ENCODE measurements around the gene RRH.
"Not testable (repeated sequence)": the region's sequence is repeated elsewhere in the genome, so short reads cannot be mapped to it uniquely, and the experiment has no call there.

Gene RRH
- total RNA-seq = 0.79 to 0.82 reads per million in 2 donors

GRCh38 chr4:109827672-109828071 lies at the start of gene RRH:
Gene RRH, plus strand, starts transcription at chr4:109827972. Its CDS starts 56 bp downstream, at chr4:109828028.
- DNase-seq = no peak

GRCh38 chr4:109782092-109782491 lies 45.7 kb upstream of the RRH start:
- not testable (repeated sequence) for DNase-seq

- no peak for DNase-seq
Measured at GRCh38 chr4:109786846-109787245, 40.9 kb upstream of the RRH start.

GRCh38 chr4:109787807-109788206 lies 40.0 kb upstream of the RRH start:
- DNase-seq = no peak

- no peak for DNase-seq
Measured at GRCh38 chr4:109795059-109795458, 32.7 kb upstream of the RRH start.

DNA sequence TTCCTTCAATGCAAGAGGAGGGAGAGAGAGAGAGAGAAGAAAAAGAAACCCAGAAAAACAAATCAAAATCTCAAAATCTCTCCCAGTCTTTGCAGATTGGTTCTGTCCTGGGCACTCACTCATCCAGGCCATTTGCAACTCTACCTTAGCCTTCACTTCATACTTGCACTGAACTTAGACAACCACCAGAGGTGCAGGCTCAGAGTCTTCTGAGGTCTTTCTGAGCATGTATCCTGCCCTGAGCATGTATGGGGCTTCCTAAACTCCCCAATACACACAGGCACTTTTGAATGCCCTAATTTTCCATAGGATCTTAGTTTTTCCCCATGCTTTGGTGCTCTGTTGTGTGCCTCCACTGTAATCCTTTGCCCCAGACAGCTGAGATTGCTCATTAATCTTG lies 28.9 kb upstream of the RRH start:
- no peak for DNase-seq

DNA sequence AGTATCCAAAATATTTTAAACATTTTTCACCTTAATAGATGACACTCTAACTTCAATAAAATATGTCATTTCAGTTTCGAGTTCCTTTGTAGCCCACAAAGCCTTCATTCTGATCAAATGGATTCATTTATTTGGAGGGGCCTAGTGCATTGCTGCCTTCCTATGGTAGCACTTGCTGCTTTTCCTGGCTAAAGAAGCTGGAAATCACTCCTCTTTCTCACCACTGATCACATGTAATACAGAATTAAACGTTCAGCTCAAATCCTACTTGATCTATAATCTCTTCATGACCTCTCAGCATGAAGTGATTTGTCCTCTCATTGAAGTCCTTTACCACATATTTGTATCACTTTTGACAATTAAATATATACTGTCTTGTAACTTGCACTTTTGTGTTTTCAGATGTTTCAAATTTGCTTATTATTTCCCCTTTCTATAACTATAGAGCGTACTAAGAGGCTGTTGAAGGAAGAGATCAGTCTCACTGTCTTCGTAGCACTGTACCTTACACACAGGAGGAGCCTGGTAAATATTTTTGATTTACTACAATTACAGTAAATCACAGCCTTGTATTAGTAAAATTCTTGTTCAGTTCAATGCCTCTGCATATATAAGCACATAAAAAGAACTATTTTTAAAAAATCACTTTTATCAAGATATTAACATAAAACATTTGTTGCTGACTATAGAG lies 26.5 kb upstream of the RRH start:
- DNase-seq = no peak

GRCh38 chr4:109801895-109802319 lies 25.9 kb upstream of the RRH start, which contains the start of gene CFI:
Gene CFI, minus strand, starts transcription at chr4:109801999. Its CDS starts 28 bp downstream, at chr4:109801971.
- no peak for DNase-seq

- DNase-seq = no peak
Measured at GRCh38 chr4:109803924-109804571, 23.7 kb upstream of the RRH start.

DNA sequence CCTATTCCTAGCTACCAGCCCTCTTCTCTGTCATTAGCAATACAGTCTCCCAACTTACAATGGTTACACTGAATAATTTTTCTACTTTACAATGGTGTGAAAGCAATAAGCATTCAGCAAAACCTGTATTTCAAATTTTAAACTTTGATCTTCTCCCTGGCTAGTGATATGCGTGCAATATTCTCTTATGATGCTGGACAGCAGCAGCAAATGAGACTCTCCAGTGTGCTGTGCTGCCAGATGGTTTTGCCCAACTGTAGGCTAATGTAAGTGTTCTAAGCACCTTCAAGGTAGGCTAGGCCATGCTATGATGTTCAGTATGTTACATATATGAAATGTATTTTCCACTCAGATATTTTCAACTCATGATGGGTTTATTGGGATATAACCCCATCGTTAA lies 18.1 kb upstream of the RRH start:
- no peak for DNase-seq

GRCh38 chr4:109810552-109811387 lies 17.0 kb upstream of the RRH start:
- no peak for DNase-seq

- DNase-seq = no peak
Measured at GRCh38 chr4:109811707-109812106, 16.1 kb upstream of the RRH start.

DNA sequence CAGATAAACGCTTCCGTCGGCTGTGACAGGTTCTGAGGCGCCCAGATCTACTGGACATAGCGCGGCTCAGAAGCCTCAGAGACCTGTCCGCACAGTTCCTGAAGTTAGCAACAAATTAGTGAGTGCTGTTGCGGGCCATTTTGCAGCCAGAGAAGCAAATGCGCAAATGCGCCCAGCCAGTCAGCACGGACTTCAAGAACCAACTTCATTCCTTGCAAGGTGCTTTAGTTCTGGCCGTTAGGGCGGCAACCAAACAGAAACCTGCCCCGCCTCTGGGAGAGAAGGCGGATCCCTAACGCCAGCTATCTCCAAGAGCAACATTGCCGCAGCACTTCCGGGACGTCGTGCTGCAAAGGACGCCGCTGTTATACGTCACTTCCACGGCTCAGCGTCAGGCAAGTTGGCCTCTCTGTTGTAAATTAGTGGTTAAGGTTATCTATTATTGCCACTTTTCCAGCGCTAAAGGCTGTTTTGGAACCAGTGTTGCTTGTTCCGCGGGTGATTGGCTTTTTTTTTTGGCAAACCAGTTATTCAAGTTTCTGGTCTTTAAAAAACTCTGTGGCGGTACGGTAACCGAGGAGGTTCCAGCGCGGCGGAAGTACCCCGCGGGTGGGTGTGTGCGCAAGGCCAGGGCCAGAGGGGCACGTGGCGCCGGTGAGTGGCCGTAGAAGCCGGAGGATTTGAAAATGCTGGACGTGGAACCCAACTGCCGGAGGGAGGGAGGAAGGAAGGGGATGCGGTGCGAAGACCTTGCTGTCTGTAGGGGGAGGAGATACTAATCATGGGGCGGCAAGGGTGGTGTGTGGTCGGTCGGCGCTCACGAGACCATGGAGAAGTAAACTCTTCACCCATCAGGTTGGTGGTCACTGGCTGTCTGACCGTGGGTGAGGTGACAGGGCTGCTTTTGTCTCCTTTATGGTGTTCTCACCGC lies 12.4 kb upstream of the RRH start, which contains the start of gene GAR1:
Gene GAR1, plus strand, starts transcription at position 612 of the 931 bp plus-strand sequence. CDS start 403 bp downstream, outside the sequence.
- DNase-seq = peak; percentile 44

GRCh38 chr4:109816082-109816442 lies 11.7 kb upstream of the RRH start:
- DNase-seq = peak; percentile 46

DNA sequence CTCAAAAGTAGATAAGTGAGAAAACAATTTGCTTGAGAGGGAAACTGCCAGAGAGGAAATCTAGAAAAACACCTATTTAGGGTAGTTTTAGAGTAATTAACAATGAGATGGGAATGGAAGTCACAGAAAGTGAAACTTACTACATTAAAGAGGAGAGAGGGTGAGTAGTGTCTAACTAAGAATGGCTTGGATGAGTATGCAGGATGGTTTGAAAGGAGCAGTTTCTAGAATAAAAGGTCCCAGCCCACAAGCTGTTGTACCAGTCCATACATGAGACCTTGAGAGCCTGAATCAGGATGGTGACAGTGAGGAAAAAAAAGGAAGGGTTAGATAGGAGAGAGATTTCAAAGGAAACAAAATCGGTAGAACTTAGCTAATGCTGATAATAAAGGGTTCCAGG lies 10.9 kb upstream of the RRH start:
- no peak for DNase-seq

DNA sequence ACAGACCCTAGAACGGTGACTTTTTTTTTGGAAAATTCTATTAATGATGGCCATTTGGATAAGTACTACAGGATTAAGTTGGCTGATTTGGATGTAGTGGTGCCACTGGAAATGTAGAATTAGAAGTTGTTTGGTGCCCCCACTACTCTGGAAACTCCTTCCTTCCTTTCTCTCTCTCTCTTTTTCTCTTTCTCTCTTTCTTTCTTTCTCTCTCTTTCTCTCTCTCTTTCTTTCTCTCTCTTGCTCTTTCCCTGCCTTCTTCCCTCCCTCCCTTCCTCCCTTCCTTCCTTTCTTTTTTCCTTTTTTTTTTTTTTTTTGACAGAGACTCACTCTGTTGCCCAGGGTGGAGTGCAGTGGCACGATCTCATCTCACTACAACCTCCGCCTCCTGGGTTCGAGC lies 9.5 kb upstream of the RRH start:
- DNase-seq = no peak

GRCh38 chr4:109820563-109820962 lies 7.2 kb upstream of the RRH start:
- no peak for DNase-seq

GRCh38 chr4:109821185-109821584 lies 6.6 kb upstream of the RRH start:
- DNase-seq = no peak

DNA sequence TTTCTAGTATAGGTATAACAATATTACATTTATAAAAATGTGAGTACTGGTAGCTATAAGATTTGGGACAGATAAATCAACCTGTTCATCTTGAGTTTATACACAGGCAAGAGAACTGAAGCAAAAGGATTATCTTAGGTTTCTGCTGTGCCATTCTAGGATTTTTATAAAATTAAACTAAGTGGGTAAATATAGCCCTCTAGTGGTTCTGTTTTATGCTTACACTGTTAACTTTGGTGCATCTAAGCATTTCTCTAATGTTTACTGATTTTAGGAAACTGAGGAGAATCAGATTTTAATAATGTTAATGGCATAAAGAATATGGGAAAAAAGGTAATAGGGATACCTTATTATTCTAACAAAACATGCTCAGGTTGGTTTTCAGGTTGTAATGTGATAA lies 1.1 kb upstream of the RRH start:
- DNase-seq = no peak

- no peak for DNase-seq
Measured at GRCh38 chr4:109833756-109834155, 6.0 kb downstream of the RRH start.

DNA sequence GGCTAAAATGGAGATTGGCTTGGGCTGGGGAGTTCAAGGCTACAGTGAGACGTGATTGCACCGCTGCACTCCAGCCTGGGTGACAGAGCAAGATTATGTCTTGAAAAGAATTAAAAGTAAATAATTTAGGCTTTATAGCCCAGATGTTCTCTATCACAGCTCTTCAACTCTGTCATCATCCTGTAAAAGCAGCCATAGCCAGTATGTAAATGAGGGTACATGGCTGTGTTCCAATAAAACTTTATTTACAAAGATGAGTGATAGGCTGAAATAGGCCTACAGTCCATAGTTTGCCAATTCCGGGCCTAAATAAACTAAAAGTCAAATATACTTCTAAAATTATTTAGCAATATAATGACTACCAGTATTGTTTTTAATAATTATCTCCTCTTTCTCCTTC lies 9.2 kb downstream of the RRH start:
- no peak for DNase-seq

GRCh38 chr4:109846395-109847098 lies 18.8 kb downstream of the RRH start:
- no peak for DNase-seq

Data from activated gamma-delta T cell (primary cell).